NOMO-1 (cell line): ENCODE results near the gene CLEC2B.

ENCODE experiments used
- DNase-seq, 2 experiments: peaks; one replicate each; lab custom pipeline; 2025; ENCODE audit not compliant: unreplicated experiment in 2 of 2; lab: John Stamatoyannopoulos, UW

CLEC2B gene

DNA sequence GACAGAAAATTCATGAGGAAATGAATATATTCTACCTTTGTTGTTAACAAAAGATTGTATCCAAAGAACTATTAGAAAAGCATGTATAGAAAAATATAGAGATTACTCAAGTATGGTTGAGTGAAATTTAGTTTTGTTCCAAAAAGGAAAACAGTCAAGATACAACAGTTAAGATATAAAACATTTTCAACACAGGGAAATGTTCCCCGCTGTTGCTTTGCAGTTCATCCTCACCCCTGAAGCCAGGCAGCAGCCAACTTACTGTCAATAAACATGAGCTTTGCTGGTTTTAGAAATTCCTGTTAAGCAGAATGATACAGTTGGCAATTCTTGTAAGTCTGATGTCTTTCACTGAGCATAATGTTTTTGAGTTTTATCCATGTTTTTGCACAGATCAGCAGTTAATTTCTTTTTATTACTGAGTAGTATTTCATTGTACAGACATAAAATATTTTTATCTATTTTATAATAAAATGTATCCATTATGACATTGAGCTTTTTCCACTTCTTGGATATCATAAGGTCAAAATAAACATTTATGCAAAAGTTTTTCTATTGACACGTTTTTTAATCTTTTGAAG lies 1.2 kb upstream of the CLEC2B start:
- DNase-seq, result no peak

DNA sequence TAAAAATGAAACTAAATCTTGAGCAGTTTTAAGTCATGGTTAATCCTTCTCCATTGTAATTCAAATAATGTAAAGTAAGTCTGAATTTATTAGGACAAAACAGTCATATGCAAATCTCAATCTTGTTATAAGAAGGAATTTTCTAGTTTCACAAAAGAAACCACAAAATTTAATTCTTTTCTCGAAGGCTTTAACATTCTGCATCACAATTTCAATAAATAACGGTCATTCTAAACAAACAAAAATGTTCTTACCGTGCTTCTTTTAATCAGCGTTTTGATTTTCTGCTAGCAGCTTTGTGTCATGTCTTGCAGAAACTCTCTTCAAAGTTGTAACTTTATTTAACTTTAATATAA lies 225 bp downstream of the CLEC2B start:
- DNase-seq, result no peak

DNA sequence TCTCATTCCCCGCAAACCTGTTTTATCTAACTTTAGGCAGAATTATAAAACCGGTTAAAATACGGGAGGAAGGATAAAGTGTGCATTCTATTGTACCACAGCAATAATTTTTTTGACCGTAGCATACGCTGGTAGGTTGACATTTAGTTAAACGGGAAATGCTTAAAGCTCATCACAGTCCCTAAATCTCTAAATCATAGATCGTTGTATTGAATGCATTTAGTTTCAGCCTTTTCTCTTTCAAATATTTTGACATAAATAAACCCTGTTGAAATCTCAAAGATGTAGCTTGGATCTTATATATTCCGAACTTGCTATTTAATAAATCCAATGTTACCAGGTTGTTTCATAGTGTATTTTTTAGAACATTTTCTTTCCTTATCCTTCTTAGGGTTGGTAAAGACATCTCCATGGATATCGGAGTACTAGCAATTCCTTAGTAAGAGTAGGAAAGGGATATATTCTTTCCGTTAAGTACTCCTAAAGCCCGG lies 798 bp downstream of the CLEC2B start:
- peak in 1 of 2 experiments; percentile 28 for DNase-seq

DNA sequence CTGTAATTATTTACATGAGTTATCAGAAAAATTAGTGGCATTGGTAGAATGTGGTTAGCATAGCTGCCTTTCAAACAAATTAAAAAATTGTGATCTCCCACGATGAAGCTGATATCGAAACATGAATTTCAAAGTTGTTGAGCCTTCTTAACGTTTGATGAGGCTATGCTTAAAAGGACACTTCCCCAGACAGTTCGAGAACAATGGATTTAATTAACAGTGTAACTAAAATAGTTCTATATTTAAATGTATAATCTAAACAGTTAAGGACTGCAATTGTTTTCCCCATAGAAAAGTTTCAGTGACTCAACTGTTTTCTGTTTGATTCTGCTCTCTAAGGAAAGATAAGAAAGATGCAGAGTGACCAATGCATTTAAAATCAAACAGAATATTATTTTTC lies 1.6 kb downstream of the CLEC2B start:
- DNase-seq, result no peak

DNA sequence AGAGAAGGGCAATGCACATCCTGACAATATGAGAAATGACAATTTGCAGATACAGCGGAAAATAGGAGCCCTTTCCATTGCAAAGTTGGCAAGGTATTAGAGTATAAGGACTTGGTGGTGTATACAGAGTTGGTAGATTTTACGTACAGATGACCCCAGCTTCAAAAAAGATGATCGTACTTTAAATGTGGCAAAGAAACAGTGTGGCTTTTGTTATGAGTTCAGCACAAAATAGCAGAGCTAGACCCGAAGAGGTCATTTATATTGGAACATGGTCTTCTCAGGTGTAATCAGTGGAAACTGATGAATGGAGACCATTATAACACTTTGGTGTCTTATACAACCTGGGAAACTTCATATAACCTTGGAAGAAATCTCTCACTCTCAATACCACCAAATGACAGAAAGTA lies 2.3 kb downstream of the CLEC2B start:
- no peak for DNase-seq

DNA sequence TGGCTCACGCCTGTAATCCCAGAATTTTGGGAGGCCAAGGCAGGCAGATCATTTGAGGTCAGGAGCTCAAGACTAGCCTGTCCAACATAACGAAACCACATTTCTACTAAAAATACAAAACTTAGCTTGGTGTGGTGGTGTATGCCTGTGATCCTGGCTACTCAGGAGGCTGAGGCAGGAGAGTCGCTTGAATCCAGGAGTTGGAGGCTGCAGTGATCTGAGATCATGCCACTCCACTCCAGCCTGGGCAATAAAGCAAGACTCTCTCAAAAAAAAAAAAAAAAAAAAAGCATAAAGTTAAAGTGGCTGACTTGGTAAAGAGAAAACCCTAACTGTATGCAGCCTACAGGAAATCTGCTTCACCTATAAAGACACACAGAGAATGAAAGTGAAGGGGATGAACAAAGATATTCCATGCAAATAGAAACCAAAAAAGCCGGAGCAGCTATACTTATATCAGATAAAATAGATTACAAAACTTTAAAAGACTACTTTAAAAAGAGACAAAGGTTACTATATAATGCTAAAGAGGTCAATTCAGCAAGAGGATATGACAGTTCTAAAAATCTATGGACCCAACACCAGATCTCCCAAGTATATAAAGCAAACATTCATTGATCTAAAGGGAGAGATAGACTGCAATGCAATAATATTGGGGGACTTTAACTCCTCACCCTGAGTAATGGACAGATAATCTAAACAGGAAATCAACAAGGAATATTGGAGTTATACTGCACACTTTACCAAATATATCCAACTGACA lies 4.1 kb downstream of the CLEC2B start:
- no peak for DNase-seq

DNA sequence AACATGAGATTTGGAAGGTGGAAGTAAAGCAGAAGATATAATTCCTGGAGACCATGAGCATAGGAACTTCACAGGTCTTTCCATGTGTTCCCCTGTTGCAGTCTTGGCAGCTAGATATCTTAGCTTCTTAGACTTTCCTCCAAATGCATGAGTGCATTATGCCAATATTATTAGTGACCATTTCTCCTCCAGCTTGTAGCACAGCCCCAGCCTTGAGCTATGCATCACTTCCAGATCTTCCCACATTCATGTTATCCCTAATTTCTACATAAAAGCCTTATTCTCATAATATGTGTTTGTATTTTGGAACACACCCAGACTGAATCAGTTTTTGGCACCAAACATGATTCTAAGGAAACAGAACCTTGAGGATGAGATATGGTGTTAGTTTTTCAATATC lies 11.0 kb downstream of the CLEC2B start:
- no peak for DNase-seq

DNA sequence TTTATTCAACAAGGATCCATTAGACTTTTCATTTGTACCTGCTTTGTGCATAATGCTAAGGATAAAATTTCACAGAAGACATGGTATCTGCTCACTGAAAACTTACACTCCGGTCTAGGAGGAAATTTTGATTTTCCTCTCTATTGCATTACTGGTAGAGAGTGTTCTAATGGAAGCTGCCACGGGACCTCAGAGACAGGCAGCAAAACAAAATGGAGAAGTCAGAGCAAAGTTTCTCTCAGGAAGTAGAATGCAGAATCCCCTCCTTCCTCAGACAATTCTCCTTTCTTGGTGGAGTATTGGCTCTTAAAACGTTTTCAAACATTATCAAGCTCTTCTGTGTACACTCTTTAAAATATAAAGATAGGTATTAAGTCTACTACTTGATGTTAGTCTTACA lies 12.3 kb downstream of the CLEC2B start:
- DNase-seq, result peak in 1 of 2 experiments; percentile 34

DNA sequence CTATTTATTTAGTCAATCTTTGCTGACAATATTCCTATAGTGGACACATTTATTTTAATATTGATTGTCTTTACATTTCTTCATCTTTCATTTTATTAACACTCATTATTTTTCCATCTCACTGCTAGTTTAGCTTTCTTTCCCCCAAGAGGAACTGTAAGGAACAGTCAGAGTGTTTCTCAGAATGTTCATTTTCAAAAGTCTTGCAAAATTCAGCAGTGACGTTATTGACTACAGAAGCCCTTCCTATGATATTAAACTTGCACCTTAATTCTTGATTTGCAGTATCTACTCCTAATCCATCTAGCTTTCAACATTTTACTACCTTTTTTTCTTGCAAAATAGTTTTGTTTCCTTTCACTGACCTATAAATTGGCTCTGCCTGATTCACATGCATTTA lies 13.0 kb downstream of the CLEC2B start:
- peak; percentile 11 to 60 for DNase-seq

DNA sequence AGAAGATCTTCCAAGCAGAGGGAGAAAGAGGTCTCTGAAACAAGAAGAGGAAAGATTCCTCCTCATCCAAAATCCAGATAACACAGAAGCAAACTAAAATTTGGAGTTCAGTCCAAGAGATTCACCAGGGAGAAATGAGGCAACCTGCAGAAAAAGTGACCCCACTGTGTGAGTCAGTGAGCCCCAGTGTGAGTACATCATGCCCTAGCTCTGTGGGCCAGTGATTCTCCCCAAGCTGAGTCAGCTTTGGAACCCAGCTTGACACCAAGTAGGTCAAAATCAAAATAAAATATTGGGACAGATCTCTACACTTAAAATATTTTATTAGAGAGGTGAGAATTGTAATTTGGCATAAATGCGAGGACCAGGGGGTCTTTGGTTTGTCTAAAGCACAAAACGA lies 17.2 kb downstream of the CLEC2B start:
- no peak for DNase-seq

DNA sequence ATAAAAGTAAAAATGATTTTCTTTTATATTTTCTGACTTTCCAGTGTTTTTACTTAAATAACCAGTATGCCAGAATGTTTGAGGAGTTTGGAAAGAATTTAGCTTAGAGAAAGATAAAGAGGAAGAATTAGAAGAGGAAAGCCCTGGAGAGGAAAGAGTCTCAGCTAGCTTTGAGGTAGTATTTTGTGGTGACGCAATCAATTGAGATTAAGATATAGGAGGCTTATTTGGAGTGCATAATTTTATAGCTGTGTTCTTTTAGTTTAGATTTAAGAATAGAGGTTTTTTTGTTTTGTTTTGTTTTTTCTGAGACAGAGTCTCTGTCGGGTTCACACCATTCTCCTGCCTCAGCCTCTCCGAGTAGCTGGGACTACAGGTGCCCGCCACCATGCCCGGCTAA lies 18.1 kb downstream of the CLEC2B start:
- DNase-seq, result no peak

DNA sequence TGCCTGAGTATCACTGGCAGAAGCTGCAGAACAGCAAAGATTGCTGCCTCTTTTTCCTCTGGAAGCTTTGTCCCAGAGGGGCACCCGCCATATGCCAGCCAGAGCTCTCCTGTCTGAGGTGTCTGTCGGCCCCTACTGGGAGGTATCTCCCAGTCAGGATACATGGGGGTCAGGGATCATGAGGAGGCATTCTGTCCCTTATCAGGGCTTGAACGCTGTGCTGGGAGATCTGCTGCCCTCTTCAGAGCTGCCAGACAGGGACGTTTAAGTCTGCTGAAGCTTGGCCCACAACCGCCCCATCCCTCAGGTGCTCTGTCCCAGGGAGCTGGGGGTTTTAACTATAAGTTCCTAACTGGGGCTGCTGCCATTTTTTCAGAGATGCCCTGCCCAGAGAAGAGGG lies 20.3 kb downstream of the CLEC2B start:
- DNase-seq, result no peak

DNA sequence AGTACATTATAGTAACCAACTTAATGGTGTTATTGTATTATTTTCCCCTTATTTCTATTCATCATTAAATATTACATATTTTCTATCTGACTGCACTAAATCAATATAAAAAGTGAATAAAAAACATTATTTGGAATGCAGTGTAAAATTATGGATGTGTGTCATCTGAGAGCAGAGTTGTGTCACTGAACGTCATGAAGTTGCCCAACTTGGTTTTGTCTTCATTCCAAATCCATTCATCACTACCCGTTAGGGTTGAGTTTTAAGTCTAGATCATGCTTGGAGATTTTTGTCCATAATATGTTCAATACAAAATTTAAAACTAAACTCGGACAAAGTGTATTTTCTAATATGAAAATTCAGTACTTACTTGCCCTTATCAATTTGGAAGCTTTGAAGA lies 25.7 kb downstream of the CLEC2B start:
- no peak for DNase-seq

DNA sequence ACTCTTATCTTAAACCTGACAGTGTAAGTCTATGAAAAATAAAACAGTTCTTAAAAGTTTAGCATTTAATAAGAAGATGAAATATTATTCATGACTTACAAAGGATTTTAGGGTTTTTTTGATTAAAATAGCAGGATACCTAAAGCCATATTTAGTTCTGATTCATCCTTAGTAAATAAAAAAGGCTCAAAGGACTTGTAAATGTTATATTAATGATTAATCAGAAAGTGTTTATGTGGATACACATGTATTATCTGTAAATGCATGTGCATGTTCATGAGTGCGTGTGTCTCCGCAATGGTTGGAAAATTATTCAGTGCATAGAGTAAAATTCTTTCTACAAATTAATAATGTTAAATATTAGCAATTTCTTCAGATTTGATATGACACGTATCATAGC lies 37.4 kb downstream of the CLEC2B start:
- no peak for DNase-seq

DNA sequence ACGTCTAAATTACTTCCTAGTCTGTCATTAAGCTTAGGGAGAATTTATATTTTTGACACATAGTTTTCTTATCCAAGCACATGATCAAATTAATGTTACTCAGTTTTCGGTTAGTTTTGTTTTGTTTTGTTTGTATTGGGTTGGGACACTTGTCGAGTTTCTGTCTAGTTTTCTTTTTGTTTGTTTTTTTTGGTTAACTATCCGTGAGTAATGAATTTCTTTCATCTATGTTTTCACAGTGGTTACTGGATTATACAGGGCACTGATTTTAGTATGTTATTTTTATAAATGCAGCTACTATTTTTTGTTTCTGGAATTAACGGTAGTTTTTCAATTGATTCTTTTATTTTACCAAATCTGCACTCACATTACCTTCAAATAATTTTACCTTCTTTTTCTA lies 39.2 kb downstream of the CLEC2B start:
- no peak for DNase-seq

DNA sequence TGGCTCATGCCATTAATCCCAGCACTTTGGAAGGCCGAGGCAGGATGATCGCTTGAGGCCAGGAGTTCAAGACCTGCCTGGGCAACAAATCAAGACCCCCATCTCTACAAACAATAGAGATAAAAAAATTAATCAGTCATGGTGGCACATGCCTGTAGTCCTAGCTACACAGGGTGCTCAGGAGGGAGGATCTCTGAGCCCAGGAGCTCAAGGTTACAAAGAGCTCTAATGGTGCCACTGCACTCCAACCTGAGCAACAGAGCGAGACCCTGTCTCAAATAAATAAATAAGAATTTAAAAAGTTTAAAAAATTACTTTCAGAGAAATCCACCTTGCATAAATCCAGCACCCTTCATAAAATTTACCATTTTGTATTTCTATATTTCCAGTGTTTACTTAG lies 39.7 kb downstream of the CLEC2B start:
- DNase-seq, result no peak

DNA sequence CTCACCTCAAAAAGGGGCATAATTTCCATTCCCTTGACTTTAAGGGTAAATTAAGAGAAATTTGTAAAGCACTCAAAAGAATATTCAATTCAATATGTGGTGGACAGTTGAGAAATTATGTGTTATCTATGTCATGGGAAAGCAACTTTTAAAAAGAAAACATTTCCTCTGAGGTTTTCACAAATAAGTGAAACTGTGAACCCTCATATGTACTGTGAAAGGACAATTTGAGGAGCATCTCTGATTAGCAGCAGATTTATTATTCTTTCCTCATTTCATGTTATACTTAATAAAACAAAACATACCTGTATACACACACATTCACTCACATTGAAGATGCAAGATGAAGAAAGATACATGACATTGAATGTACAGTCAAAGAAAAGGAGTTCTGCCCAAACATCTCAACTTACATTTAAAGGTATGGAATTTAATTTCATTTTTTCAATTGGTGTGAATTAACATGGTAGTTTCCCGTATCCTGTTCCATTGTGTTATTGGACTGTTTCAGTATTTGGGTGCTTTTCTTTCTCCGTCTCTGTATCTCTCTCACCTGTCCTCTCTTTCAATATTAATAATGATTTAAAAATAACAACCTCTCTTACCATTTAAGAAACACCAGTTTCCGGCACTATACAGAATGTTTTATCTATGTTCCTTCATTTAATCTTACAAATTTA lies 41.8 kb downstream of the CLEC2B start, which contains the start of gene KLRF1:
Gene KLRF1 (plus strand): TSS at position 273 of the 680 bp plus-strand sequence. CDS start 64 bp downstream, at position 337.
- DNase-seq, result no peak

DNA sequence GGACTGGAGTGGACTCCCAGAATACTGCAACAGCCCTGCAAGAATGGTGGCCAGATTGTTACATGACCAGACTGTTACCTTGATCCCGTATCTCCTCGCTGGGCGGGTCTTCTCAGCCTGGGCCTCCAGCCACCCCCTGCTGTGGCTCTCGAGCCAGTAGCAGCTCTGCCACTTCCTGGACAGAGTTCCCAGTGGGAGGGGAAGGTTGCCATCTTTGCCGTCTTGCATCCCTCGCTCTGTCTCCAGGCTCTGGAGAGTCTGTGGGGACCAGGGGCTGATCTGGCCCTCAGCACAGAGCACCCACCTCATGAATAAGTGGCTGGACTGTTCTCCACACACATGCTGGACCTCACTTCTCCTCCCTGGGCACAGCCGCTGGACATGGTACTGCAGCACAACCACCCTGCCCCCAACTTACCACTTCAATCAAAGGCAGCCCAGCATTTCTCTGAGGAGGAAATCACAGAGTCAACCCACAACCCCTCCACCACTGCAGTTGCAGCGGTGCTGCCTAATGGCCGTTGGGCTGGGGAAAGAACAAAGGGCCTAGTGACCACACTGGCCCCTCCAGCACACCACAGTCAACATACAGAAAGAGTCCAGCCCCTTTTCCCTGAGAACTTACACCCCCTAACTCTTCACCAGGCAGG lies 48.7 kb downstream of the CLEC2B start:
- no peak for DNase-seq

DNA sequence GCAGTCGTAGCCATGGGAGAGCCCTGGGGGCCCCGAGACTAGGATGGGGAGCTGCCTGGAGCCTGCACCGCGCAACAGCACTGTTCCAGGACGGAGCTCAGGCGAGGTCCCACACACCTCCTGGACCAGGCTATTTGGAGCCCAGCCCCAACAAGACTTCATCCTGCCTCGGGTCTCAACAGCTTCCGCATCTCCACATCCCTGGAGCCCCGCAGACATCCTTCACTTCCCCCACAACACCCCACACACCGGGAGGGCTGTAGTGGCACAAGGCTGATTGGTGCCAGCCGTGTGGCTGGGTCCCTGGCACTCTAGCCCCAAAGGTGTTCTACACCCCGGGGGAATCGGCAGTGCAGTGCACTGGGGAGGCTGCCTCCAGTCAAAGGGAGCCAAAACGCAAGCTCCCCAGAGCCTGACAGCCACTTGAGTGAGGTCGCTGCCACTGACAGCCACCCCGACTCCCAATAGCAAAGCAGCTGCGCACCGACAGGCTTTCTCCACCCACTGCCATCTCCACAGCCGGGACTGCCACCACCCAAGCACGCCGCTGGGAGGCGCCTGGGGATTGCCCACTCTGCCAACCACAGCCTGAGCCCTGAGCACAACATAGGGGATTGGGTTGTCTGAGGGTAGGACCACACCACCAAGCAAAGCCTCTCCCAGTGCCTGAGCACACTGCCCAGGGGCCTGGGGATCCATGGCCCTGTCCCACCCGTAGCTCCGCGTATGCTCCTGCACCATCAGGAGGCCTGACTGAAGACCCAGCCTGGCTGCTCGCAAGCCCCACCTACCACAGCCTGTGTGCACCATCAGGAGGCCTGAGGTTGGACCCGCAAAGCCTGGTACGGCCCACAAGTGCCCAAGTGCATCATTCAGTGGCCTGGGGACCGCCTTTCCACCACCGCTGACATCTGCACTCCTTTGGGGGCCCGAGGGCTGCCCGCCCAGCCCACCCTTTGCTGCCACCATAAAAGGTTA lies 55.0 kb downstream of the CLEC2B start:
- DNase-seq, result peak; percentile 61 to 74

DNA sequence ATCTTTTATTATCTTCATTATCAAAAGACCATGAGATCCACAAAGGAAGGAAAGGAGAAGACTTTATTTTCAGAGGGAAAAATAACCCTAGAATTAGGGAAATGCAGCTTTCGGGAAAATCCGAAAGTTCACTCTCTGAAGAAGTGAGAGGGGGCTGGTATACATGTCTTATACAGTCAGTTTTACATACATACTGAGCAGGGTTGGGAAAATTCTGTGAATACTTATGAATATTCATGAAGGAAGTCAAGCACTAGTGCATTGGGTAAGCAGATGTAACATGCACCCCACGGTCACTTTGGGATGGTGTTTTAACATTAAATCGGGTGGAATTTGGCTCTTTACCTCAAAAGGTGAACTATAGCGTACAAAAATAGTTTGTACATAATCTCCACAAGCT lies 57.5 kb downstream of the CLEC2B start:
- no peak for DNase-seq
